ENCODE results near the gene MMGT1.

GRCh38 chrX:135982860-135983259 is 9.1 kb upstream of the MMGT1 start:
- TF ChIP-seq MAX (IDR thresholded peaks at IDR 0.05; ENCODE audit: insufficient read depth, insufficient read length): no peak
- no peak for TF ChIP-seq EZH2 (IDR thresholded peaks at IDR 0.05; ENCODE audit: borderline replicate concordance, low read depth, low read length, severe bottlenecking)
